Measurements from ENCODE around the gene PDZRN4.
"Not testable (repeated sequence)": the region's sequence is repeated elsewhere in the genome, so short reads cannot be mapped to it uniquely, and the experiment has no call there.

The PDZRN4 gene

GRCh38 chr12:41532072-41532471 lies 344.0 kb downstream of the PDZRN4 start:
- H3K4me3 ChIP-seq (ENCODE audit: low read length) = no peak overlapping the region
- H3K9me3 ChIP-seq (ENCODE audit: insufficient read depth, low read depth, low read length) = no peaks in the 10 kb centered on the region
- 100% methylated on average over 1 of the region's 2 CpGs for WGBS
- 0 out of 2 replicates have a peak, but pooled peaks cover 4% of the 10 kb centered on the region for H3K4me1 ChIP-seq (ENCODE audit: insufficient read depth, low read length)
- no peaks in the 10 kb centered on the region for H3K36me3 ChIP-seq (ENCODE audit: insufficient read depth, low read length)
- H3K9ac ChIP-seq (ENCODE audit: low read depth, low read length) = no peak overlapping the region
- H3K27ac ChIP-seq (ENCODE audit: low read depth, low read length) = no peak overlapping the region
- H3K27me3 ChIP-seq (ENCODE audit: insufficient read depth, low read length) = no peaks in the 10 kb centered on the region

GRCh38 chr12:41536813-41537490 lies 348.8 kb downstream of the PDZRN4 start:
- Histone ChIP-seq H3K27ac (ENCODE audit: low read depth, low read length) (no peak overlapping the region), H3K9ac (ENCODE audit: low read depth, low read length) (no peak overlapping the region), H3K4me1 (ENCODE audit: insufficient read depth, low read length) (no peaks in the 10 kb centered on the region), H3K36me3 (ENCODE audit: insufficient read depth, low read length) (no peaks in the 10 kb centered on the region), H3K9me3 (ENCODE audit: insufficient read depth, low read depth, low read length) (no peaks in the 10 kb centered on the region), H3K4me3 (ENCODE audit: low read length) (no peak overlapping the region), H3K27me3 (ENCODE audit: insufficient read depth, low read length) (no peaks in the 10 kb centered on the region)
- 95% methylated on average over 4 of the region's 4 CpGs for whole genome bisulfite sequencing

- H3K27ac ChIP-seq (ENCODE audit: low read depth, low read length) = no peak overlapping the region
- no peaks in the 10 kb centered on the region for H3K27me3 ChIP-seq (ENCODE audit: insufficient read depth, low read length)
- H3K4me3 ChIP-seq (ENCODE audit: low read length) = no peak overlapping the region
- 92% methylated on average over 1 of the region's 1 CpG for WGBS
- H3K9me3 ChIP-seq (ENCODE audit: insufficient read depth, low read depth, low read length) = no peaks in the 10 kb centered on the region
- no peaks in the 10 kb centered on the region for H3K36me3 ChIP-seq (ENCODE audit: insufficient read depth, low read length)
- no peak overlapping the region for H3K9ac ChIP-seq (ENCODE audit: low read depth, low read length)
- no peaks in the 10 kb centered on the region for H3K4me1 ChIP-seq (ENCODE audit: insufficient read depth, low read length)
These were observed 349.4 kb downstream of the PDZRN4 start for GRCh38 chr12:41537522-41537921.

GRCh38 chr12:41545761-41546160 lies 357.6 kb downstream of the PDZRN4 start:
- H3K9ac ChIP-seq (ENCODE audit: low read depth, low read length) = no peak overlapping the region
- no peaks in the 10 kb centered on the region for H3K4me1 ChIP-seq (ENCODE audit: insufficient read depth, low read length)
- no peaks in the 10 kb centered on the region for H3K27me3 ChIP-seq (ENCODE audit: insufficient read depth, low read length)
- no peak overlapping the region for H3K4me3 ChIP-seq (ENCODE audit: low read length)
- no peak overlapping the region for H3K27ac ChIP-seq (ENCODE audit: low read depth, low read length)
- H3K9me3 ChIP-seq (ENCODE audit: insufficient read depth, low read depth, low read length) = no peaks in the 10 kb centered on the region
- no peaks in the 10 kb centered on the region for H3K36me3 ChIP-seq (ENCODE audit: insufficient read depth, low read length)
- 96% methylated on average over 6 of the region's 6 CpGs for WGBS

GRCh38 chr12:41547071-41547470 lies 359.0 kb downstream of the PDZRN4 start:
- not testable (repeated sequence) for H3K27me3 ChIP-seq (ENCODE audit: insufficient read depth, low read length); H3K9ac ChIP-seq (ENCODE audit: low read depth, low read length); H3K9me3 ChIP-seq (ENCODE audit: insufficient read depth, low read depth, low read length); H3K4me3 ChIP-seq (ENCODE audit: low read length); H3K4me1 ChIP-seq (ENCODE audit: insufficient read depth, low read length); H3K36me3 ChIP-seq (ENCODE audit: insufficient read depth, low read length); H3K27ac ChIP-seq (ENCODE audit: low read depth, low read length)
- 97% methylated on average over 1 of the region's 1 CpG for WGBS

- Histone ChIP-seq H3K4me1 (ENCODE audit: insufficient read depth, low read length) (peaks cover 5% of the 10 kb centered on the region; the same call in 1 of the 2 replicates), H3K4me3 (ENCODE audit: low read length) (no peak overlapping the region), H3K36me3 (ENCODE audit: insufficient read depth, low read length) (no peaks in the 10 kb centered on the region), H3K9ac (ENCODE audit: low read depth, low read length) (no peak overlapping the region), H3K27me3 (ENCODE audit: insufficient read depth, low read length) (no peaks in the 10 kb centered on the region), H3K9me3 (ENCODE audit: insufficient read depth, low read depth, low read length) (no peaks in the 10 kb centered on the region), H3K27ac (ENCODE audit: low read depth, low read length) (no peak overlapping the region)
- 95% methylated on average over 4 of the region's 4 CpGs for WGBS
These were observed 360.8 kb downstream of the PDZRN4 start for GRCh38 chr12:41548926-41549325.

- Histone ChIP-seq H3K27me3 (ENCODE audit: insufficient read depth, low read length) (no peaks in the 10 kb centered on the region), H3K27ac (ENCODE audit: low read depth, low read length) (no peak overlapping the region), H3K9ac (ENCODE audit: low read depth, low read length) (no peak overlapping the region), H3K4me1 (ENCODE audit: insufficient read depth, low read length) (peaks cover 5% of the 10 kb centered on the region; the same call in 1 of the 2 replicates), H3K9me3 (ENCODE audit: insufficient read depth, low read depth, low read length) (no peaks in the 10 kb centered on the region), H3K36me3 (ENCODE audit: insufficient read depth, low read length) (no peaks in the 10 kb centered on the region), H3K4me3 (ENCODE audit: low read length) (no peak overlapping the region)
- WGBS = 78% methylated on average over 8 of the region's 9 CpGs
These were observed 364.5 kb downstream of the PDZRN4 start for GRCh38 chr12:41552588-41552987.

GRCh38 chr12:41556176-41556575 lies 368.1 kb downstream of the PDZRN4 start:
- no peaks in the 10 kb centered on the region for H3K27me3 ChIP-seq (ENCODE audit: insufficient read depth, low read length)
- no peaks in the 10 kb centered on the region for H3K9me3 ChIP-seq (ENCODE audit: insufficient read depth, low read depth, low read length)
- H3K4me3 ChIP-seq (ENCODE audit: low read length) = no peak overlapping the region
- H3K9ac ChIP-seq (ENCODE audit: low read depth, low read length) = no peak overlapping the region
- peaks cover 5% of the 10 kb centered on the region for H3K4me1 ChIP-seq (ENCODE audit: insufficient read depth, low read length)
- H3K27ac ChIP-seq (ENCODE audit: low read depth, low read length) = no peak overlapping the region
- 95% methylated on average over 3 of the region's 3 CpGs for WGBS
- no peaks in the 10 kb centered on the region for H3K36me3 ChIP-seq (ENCODE audit: insufficient read depth, low read length)

- Histone ChIP-seq H3K27me3 (ENCODE audit: insufficient read depth, low read length) (no peaks in the 10 kb centered on the region), H3K4me3 (ENCODE audit: low read length) (no peak overlapping the region), H3K9ac (ENCODE audit: low read depth, low read length) (no peak overlapping the region), H3K9me3 (ENCODE audit: insufficient read depth, low read depth, low read length) (no peaks in the 10 kb centered on the region), H3K36me3 (ENCODE audit: insufficient read depth, low read length) (no peaks in the 10 kb centered on the region), H3K4me1 (ENCODE audit: insufficient read depth, low read length) (peaks cover 5% of the 10 kb centered on the region), H3K27ac (ENCODE audit: low read depth, low read length) (no peak overlapping the region)
- WGBS = 94% methylated on average over 4 of the region's 4 CpGs
These were observed 369.2 kb downstream of the PDZRN4 start for GRCh38 chr12:41557344-41557743.

- H3K9ac ChIP-seq (ENCODE audit: low read depth, low read length) = no peak overlapping the region
These were observed 370.6 kb downstream of the PDZRN4 start for GRCh38 chr12:41558671-41559070.

GRCh38 chr12:41563051-41563450 lies 374.9 kb downstream of the PDZRN4 start:
- Histone ChIP-seq H3K4me3 (ENCODE audit: low read length) (no peak overlapping the region), H3K27me3 (ENCODE audit: insufficient read depth, low read length) (no peaks in the 10 kb centered on the region), H3K9ac (ENCODE audit: low read depth, low read length) (no peak overlapping the region), H3K27ac (ENCODE audit: low read depth, low read length) (no peak overlapping the region), H3K9me3 (ENCODE audit: insufficient read depth, low read depth, low read length) (no peaks in the 10 kb centered on the region), H3K36me3 (ENCODE audit: insufficient read depth, low read length) (no peaks in the 10 kb centered on the region), H3K4me1 (ENCODE audit: insufficient read depth, low read length) (no peaks in the 10 kb centered on the region; the same call in 1 of the 2 replicates)
- 96% methylated on average over 12 of the region's 12 CpGs for WGBS

More at GRCh38 chr12:41558671-41559070, 370.6 kb downstream of the PDZRN4 start:
- no peak overlapping the region for H3K27ac ChIP-seq (ENCODE audit: low read depth, low read length)
- 86% methylated on average over 1 of the region's 1 CpG for WGBS
- no peaks in the 10 kb centered on the region for H3K36me3 ChIP-seq (ENCODE audit: insufficient read depth, low read length)
- no peak overlapping the region for H3K4me3 ChIP-seq (ENCODE audit: low read length)
- no peaks in the 10 kb centered on the region for H3K9me3 ChIP-seq (ENCODE audit: insufficient read depth, low read depth, low read length)
- no peaks in the 10 kb centered on the region for H3K27me3 ChIP-seq (ENCODE audit: insufficient read depth, low read length)
- H3K4me1 ChIP-seq (ENCODE audit: insufficient read depth, low read length) = no peaks in the 10 kb centered on the region; the same call in 1 of the 2 replicates

GRCh38 chr12:41564816-41565215 lies 376.7 kb downstream of the PDZRN4 start:
- H3K27me3 ChIP-seq (ENCODE audit: insufficient read depth, low read length) = no peaks in the 10 kb centered on the region
- H3K4me3 ChIP-seq (ENCODE audit: low read length) = no peak overlapping the region
- no peaks in the 10 kb centered on the region for H3K9me3 ChIP-seq (ENCODE audit: insufficient read depth, low read depth, low read length)
- no peak overlapping the region for H3K27ac ChIP-seq (ENCODE audit: low read depth, low read length)
- no peaks in the 10 kb centered on the region for H3K4me1 ChIP-seq (ENCODE audit: insufficient read depth, low read length)
- no peaks in the 10 kb centered on the region for H3K36me3 ChIP-seq (ENCODE audit: insufficient read depth, low read length)
- no peak overlapping the region for H3K9ac ChIP-seq (ENCODE audit: low read depth, low read length)
- WGBS = no CpG with 5 or more reads among the region's 1 CpG

Measured in HUES64 (cell line).